ENCODE results near the gene C6orf89.
"Not testable (repeated sequence)": the region's sequence is repeated elsewhere in the genome, so short reads cannot be mapped to it uniquely, and the experiment has no call there.

C6orf89 gene

DNA sequence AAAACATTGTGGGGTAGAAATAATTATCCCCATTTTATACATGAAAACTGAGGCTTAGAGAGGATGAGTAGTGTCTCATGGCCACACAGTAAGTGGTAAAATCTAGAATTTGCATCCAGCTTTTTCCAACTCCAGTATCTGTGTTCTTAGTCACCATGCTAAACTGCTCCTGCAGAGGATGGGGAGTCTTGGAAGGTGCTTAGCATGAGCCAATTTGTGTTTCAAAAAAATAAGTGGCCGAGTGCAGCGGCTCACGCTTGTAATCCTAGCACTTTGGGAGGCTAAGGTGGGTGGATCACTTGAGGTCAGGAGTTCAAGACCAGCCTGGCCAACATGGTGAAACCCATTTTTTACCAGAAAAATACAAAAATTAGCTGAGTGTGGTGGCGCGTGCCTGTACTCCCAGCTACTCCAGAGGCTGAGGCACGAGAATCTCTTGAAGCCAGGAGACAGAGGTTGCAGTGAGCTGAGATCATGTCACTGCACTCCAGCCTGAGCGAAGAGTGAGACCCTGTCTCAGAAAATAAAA lies 2.4 kb downstream of the C6orf89 start:
- TF ChIP-seq, protein P1, sequence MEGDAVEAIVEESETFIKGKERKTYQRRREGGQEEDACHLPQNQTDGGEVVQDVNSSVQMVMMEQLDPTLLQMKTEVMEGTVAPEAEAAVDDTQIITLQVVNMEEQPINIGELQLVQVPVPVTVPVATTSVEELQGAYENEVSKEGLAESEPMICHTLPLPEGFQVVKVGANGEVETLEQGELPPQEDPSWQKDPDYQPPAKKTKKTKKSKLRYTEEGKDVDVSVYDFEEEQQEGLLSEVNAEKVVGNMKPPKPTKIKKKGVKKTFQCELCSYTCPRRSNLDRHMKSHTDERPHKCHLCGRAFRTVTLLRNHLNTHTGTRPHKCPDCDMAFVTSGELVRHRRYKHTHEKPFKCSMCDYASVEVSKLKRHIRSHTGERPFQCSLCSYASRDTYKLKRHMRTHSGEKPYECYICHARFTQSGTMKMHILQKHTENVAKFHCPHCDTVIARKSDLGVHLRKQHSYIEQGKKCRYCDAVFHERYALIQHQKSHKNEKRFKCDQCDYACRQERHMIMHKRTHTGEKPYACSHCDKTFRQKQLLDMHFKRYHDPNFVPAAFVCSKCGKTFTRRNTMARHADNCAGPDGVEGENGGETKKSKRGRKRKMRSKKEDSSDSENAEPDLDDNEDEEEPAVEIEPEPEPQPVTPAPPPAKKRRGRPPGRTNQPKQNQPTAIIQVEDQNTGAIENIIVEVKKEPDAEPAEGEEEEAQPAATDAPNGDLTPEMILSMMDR (IDR thresholded peaks at IDR 0.05; ENCODE audit: low read length, missing control alignments): no peak
- no peak overlapping the region for H3K4me3 ChIP-seq (replicated peaks; ENCODE audit: low read depth, low read length)
- DNase-seq (ENCODE audit: low read depth): no peak

DNA sequence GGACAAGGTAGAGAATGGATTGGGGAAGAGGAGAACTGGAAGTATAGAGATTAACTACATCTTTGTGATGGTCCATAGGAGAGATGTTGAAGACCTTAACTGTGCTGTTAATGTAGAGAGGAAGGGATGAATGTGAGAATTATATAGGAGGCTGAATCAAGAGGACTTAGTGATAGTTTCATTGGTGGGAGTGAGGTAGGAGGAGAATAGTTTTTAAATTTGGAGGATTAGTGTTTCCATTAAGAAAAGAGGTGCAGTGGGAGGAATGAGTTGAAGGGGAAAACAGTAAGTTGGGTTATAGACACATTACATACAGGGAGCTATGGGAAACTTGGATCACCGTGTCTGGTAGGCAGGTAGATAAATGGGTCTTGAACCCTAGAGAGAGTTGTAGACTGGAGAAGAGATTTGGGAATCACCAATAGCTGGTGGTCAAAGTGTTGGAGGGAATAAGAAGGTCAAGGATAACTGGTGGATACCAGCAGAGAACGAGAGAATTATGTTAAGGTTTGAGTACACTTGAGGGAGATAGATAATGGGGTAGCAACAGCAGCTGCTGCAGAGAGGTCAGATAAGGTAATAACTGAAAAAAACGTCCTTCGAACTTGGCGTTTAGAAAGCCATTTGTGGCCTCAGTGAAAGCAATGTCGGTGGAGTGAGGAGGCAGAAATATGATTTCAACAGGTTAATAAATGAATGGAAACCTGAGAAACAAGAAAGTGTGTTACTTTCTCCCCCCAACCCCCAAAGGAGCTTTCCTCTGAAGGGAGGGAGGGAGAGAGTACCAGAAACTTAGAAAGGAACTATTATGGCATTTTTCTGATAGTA lies 3.1 kb downstream of the C6orf89 start:
- no peak for DNase-seq (ENCODE audit: low read depth)
- H3K4me3 ChIP-seq (replicated peaks; ENCODE audit: low read depth, low read length): no peak overlapping the region
- TF ChIP-seq, protein P1 (IDR thresholded peaks at IDR 0.05; ENCODE audit: low read length, missing control alignments): no peak

DNA sequence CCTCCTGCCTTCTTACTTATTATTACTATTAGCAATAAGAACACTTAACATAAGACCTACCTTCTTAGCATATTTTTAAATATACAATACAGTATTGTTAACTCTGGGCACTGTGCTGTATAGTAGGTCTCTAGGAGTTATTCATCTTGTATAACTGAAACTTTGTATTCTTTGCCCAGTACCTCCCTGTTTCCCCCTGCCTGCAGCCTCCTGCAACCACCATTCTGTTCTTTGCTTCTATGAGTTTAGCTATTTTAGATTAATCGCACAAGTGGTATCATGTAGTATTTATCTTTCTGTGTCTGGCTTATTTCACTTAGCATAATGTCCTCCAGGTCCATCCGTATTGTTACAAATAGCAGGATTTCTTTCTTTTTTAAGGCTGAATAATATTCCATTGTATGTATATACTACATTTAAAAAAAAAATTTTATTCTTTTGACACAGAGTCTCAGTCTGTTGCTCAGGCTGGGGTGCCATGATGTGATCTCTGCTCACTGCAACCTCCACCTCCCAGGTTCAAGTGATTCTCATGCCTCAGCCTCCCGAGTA lies 4.4 kb downstream of the C6orf89 start:
- H3K4me3 ChIP-seq (replicated peaks; ENCODE audit: low read depth, low read length): no peak overlapping the region
- TF ChIP-seq, protein P1 (IDR thresholded peaks at IDR 0.05; ENCODE audit: low read length, missing control alignments): no peak
- no peak for DNase-seq (ENCODE audit: low read depth)

DNA sequence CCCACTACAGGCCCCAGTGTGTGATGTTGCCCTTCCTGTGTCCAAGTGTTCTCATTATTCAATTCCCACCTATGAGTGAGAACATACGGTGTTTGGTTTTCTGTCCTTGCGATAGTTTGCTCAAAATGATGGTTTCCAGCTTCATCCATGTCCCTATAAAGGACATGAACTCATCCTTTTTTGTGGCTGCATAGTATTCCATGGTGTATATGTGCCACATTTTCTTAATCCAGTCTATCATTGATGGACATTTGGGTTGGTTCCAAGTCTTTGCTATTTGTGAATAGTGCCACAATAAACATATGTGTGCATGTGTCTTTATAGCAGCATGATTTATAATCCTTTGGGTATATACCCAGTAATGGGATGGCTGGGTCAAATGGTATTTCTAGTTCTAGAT lies 5.4 kb downstream of the C6orf89 start:
- not testable (repeated sequence) for DNase-seq (ENCODE audit: low read depth); H3K4me3 ChIP-seq (replicated peaks; ENCODE audit: low read depth, low read length)

DNA sequence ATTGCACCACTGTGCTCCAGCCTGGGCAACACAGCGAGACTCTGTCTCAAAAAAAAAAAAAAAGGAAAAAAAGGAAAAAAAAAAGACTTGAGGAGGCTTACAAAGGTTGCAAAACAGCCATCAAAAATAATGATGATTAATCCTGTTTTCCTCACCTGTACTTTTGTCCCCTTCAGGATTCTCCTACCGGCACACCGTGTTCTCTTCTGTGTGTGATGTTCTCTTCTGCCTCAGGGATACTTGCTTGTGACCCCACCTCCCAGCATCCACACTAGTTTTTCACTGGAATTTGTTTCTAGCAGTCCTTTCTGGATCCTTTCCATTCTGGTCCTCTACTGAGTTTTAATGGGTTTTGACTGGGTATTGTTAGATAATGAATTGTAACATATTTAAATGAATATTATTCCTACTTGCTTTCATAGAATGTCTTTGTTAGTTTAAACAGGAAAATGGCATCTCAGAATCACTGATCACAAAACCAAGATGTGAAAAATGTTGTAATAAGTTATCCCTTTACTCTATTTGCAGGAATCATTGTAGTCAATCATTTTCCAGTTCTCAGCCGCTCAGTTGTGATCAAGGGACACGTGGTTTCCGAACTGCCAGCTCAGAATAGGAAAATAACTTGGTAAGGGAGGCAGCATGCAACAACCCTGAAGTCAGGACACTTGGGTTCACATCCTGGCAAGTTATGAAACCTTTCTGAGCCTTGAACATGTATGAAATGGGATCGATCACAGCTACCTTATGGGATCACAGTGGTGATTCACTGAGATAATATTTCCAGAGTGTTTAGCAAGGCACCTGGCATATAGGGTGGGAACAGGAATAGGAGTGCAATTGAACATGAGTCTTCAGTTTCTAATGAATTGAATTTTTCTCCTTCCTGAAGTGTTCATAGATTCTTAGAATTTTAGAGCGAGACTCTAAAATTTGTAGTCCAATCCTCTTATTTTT lies 8.5 kb downstream of the C6orf89 start:
- no peak overlapping the region for H3K4me3 ChIP-seq (replicated peaks; ENCODE audit: low read depth, low read length)
- TF ChIP-seq, protein P1 (IDR thresholded peaks at IDR 0.05; ENCODE audit: low read length, missing control alignments): no peak
- no peak for DNase-seq (ENCODE audit: low read depth)

DNA sequence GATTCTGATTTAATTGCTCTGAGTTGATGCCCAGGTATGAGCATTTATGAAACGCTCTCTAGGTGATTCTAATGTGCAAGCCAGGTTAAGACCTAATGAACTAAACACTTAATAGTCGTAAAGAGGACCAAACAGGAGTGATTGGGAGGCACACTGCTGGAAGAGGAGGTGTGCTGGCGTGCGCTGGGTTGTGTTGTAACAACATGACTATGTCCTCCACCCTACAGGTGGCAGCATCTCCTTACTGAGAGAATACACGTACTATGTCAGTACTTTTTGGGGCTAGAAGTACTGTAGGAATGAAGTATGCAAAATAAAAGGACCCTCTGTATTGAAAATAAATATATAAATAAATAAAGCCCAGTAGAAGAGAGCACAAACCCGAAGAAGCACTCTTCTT lies 11.9 kb downstream of the C6orf89 start:
- TF ChIP-seq, protein P1 (IDR thresholded peaks at IDR 0.05; ENCODE audit: low read length, missing control alignments): no peak
- DNase-seq (ENCODE audit: low read depth): no peak
- no peak overlapping the region for H3K4me3 ChIP-seq (replicated peaks; ENCODE audit: low read depth, low read length)

DNA sequence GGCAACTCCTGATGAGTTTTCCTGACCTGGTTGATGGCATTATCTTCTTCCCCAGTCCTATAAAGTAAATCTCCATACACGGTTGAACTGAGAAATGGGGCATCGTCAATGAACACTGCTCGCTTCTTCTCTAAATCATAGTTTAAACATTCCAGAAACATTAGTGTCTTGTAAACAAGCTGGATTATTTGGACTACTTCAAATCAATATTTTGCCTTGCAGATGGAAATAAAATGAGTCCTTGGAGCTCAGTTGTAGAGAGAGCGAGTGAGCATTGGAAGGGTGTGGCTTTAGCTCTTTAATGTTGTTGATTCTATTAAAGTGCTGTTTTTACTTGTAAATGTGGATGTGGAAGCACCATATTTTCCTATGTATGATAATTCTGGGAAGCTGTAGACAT lies 18.4 kb downstream of the C6orf89 start:
- TF ChIP-seq, protein P1 (IDR thresholded peaks at IDR 0.05; ENCODE audit: low read length, missing control alignments): no peak
- no peak for DNase-seq (ENCODE audit: low read depth)
- H3K4me3 ChIP-seq (replicated peaks; ENCODE audit: low read depth, low read length): no peak overlapping the region
